ENCODE results near the gene BRINP2.

GRCh38 chr1:177306981-177307380 lies 136.2 kb downstream of the BRINP2 start:
- TF ChIP-seq POLR2A (IDR thresholded peaks at IDR 0.05; ENCODE audit: low read length) (no peak), GATA1 (IDR thresholded peaks at IDR 0.05; ENCODE audit: low read depth, low read length) (no peak)
